ENCODE results near the gene DST.

The DST gene

GRCh38 chr6:56556751-56557540 lies 85.7 kb downstream of the DST start:
- Histone ChIP-seq H3K4me3 (ENCODE audit: insufficient read depth, low read depth, low read length, poor library complexity, severe bottlenecking) (no peak overlapping the region), H3K27me3 (replicated peaks; ENCODE audit: control insufficient read depth, insufficient read depth, low read length, poor library complexity, severe bottlenecking) (no peaks in the 10 kb centered on the region), H3K4me1 (ENCODE audit: control insufficient read depth, insufficient read depth, low read length, poor library complexity, severe bottlenecking) (no peaks in the 10 kb centered on the region), H3K27ac (ENCODE audit: insufficient read depth, low read length, poor library complexity, severe bottlenecking) (no peak overlapping the region), H3K36me3 (ENCODE audit: control insufficient read depth, insufficient read depth, low read length) (no peaks in the 10 kb centered on the region), H3K9me3 (ENCODE audit: control insufficient read depth, low read length) (no peaks in the 10 kb centered on the region)
- DNase-seq: no peak

GRCh38 chr6:56555438-56555872 lies 87.2 kb downstream of the DST start:
- no peaks in the 10 kb centered on the region for H3K4me1 ChIP-seq (ENCODE audit: control insufficient read depth, insufficient read depth, low read length, poor library complexity, severe bottlenecking)
- H3K9me3 ChIP-seq (ENCODE audit: control insufficient read depth, low read length): no peaks in the 10 kb centered on the region
- H3K27ac ChIP-seq (ENCODE audit: insufficient read depth, low read length, poor library complexity, severe bottlenecking): no peak overlapping the region
- no peak overlapping the region for H3K4me3 ChIP-seq (ENCODE audit: insufficient read depth, low read depth, low read length, poor library complexity, severe bottlenecking)
- DNase-seq: no peak
- H3K27me3 ChIP-seq (replicated peaks; ENCODE audit: control insufficient read depth, insufficient read depth, low read length, poor library complexity, severe bottlenecking): no peaks in the 10 kb centered on the region
- no peaks in the 10 kb centered on the region for H3K36me3 ChIP-seq (ENCODE audit: control insufficient read depth, insufficient read depth, low read length)

- no peak overlapping the region for H3K4me3 ChIP-seq (ENCODE audit: insufficient read depth, low read depth, low read length, poor library complexity, severe bottlenecking)
- no peaks in the 10 kb centered on the region for H3K9me3 ChIP-seq (ENCODE audit: control insufficient read depth, low read length)
- H3K36me3 ChIP-seq (ENCODE audit: control insufficient read depth, insufficient read depth, low read length): no peaks in the 10 kb centered on the region
- no peaks in the 10 kb centered on the region for H3K27me3 ChIP-seq (replicated peaks; ENCODE audit: control insufficient read depth, insufficient read depth, low read length, poor library complexity, severe bottlenecking)
- no peaks in the 10 kb centered on the region for H3K4me1 ChIP-seq (ENCODE audit: control insufficient read depth, insufficient read depth, low read length, poor library complexity, severe bottlenecking)
- no peak for DNase-seq
- no peak overlapping the region for H3K27ac ChIP-seq (ENCODE audit: insufficient read depth, low read length, poor library complexity, severe bottlenecking)
Observed at GRCh38 chr6:56552187-56553130, 90.2 kb downstream of the DST start.

- no peaks in the 10 kb centered on the region for H3K4me1 ChIP-seq (ENCODE audit: control insufficient read depth, insufficient read depth, low read length, poor library complexity, severe bottlenecking)
Observed at GRCh38 chr6:56551409-56552120, 91.1 kb downstream of the DST start.

GRCh38 chr6:56550301-56550700 lies 92.4 kb downstream of the DST start:
- Histone ChIP-seq H3K4me1 (ENCODE audit: control insufficient read depth, insufficient read depth, low read length, poor library complexity, severe bottlenecking) (no peaks in the 10 kb centered on the region), H3K27me3 (replicated peaks; ENCODE audit: control insufficient read depth, insufficient read depth, low read length, poor library complexity, severe bottlenecking) (no peaks in the 10 kb centered on the region), H3K9me3 (ENCODE audit: control insufficient read depth, low read length) (no peaks in the 10 kb centered on the region), H3K27ac (ENCODE audit: insufficient read depth, low read length, poor library complexity, severe bottlenecking) (no peak overlapping the region), H3K36me3 (ENCODE audit: control insufficient read depth, insufficient read depth, low read length) (no peaks in the 10 kb centered on the region), H3K4me3 (ENCODE audit: insufficient read depth, low read depth, low read length, poor library complexity, severe bottlenecking) (no peak overlapping the region)
- DNase-seq: no peak

More at GRCh38 chr6:56551409-56552120, 91.1 kb downstream of the DST start:
- H3K27ac ChIP-seq (ENCODE audit: insufficient read depth, low read length, poor library complexity, severe bottlenecking): no peak overlapping the region
- no peak overlapping the region for H3K4me3 ChIP-seq (ENCODE audit: insufficient read depth, low read depth, low read length, poor library complexity, severe bottlenecking)
- no peaks in the 10 kb centered on the region for H3K36me3 ChIP-seq (ENCODE audit: control insufficient read depth, insufficient read depth, low read length)
- DNase-seq: no peak
- no peaks in the 10 kb centered on the region for H3K27me3 ChIP-seq (replicated peaks; ENCODE audit: control insufficient read depth, insufficient read depth, low read length, poor library complexity, severe bottlenecking)
- H3K9me3 ChIP-seq (ENCODE audit: control insufficient read depth, low read length): no peaks in the 10 kb centered on the region

- H3K4me1 ChIP-seq (ENCODE audit: control insufficient read depth, insufficient read depth, low read length, poor library complexity, severe bottlenecking): no peaks in the 10 kb centered on the region
- H3K27me3 ChIP-seq (replicated peaks; ENCODE audit: control insufficient read depth, insufficient read depth, low read length, poor library complexity, severe bottlenecking): no peaks in the 10 kb centered on the region
- DNase-seq: no peak
- no peak overlapping the region for H3K27ac ChIP-seq (ENCODE audit: insufficient read depth, low read length, poor library complexity, severe bottlenecking)
- no peak overlapping the region for H3K4me3 ChIP-seq (ENCODE audit: insufficient read depth, low read depth, low read length, poor library complexity, severe bottlenecking)
- no peaks in the 10 kb centered on the region for H3K9me3 ChIP-seq (ENCODE audit: control insufficient read depth, low read length)
- H3K36me3 ChIP-seq (ENCODE audit: control insufficient read depth, insufficient read depth, low read length): no peaks in the 10 kb centered on the region
Observed at GRCh38 chr6:56549014-56549413, 93.7 kb downstream of the DST start.

- no peaks in the 10 kb centered on the region for H3K27me3 ChIP-seq (replicated peaks; ENCODE audit: control insufficient read depth, insufficient read depth, low read length, poor library complexity, severe bottlenecking)
- no peaks in the 10 kb centered on the region for H3K9me3 ChIP-seq (ENCODE audit: control insufficient read depth, low read length)
- H3K4me1 ChIP-seq (ENCODE audit: control insufficient read depth, insufficient read depth, low read length, poor library complexity, severe bottlenecking): no peaks in the 10 kb centered on the region
- DNase-seq: no peak
- no peak overlapping the region for H3K4me3 ChIP-seq (ENCODE audit: insufficient read depth, low read depth, low read length, poor library complexity, severe bottlenecking)
- H3K36me3 ChIP-seq (ENCODE audit: control insufficient read depth, insufficient read depth, low read length): no peaks in the 10 kb centered on the region
- H3K27ac ChIP-seq (ENCODE audit: insufficient read depth, low read length, poor library complexity, severe bottlenecking): no peak overlapping the region
Observed at GRCh38 chr6:56547687-56548086, 95.0 kb downstream of the DST start.

- Histone ChIP-seq H3K4me1 (ENCODE audit: control insufficient read depth, insufficient read depth, low read length, poor library complexity, severe bottlenecking) (peaks cover 5% of the 10 kb centered on the region), H3K27me3 (replicated peaks; ENCODE audit: control insufficient read depth, insufficient read depth, low read length, poor library complexity, severe bottlenecking) (no peaks in the 10 kb centered on the region), H3K4me3 (ENCODE audit: insufficient read depth, low read depth, low read length, poor library complexity, severe bottlenecking) (peak overlapping the region; percentile 75), H3K27ac (ENCODE audit: insufficient read depth, low read length, poor library complexity, severe bottlenecking) (peak overlapping the region; percentile 16), H3K9me3 (ENCODE audit: control insufficient read depth, low read length) (no peaks in the 10 kb centered on the region), H3K36me3 (ENCODE audit: control insufficient read depth, insufficient read depth, low read length) (no peaks in the 10 kb centered on the region)
- DNase-seq: peak; percentile 11 to 15 (median 12)
Observed at GRCh38 chr6:56542364-56543331, 100.0 kb downstream of the DST start.

- Histone ChIP-seq H3K4me1 (ENCODE audit: control insufficient read depth, insufficient read depth, low read length, poor library complexity, severe bottlenecking) (peaks cover 5% of the 10 kb centered on the region), H3K27ac (ENCODE audit: insufficient read depth, low read length, poor library complexity, severe bottlenecking) (no peak overlapping the region), H3K36me3 (ENCODE audit: control insufficient read depth, insufficient read depth, low read length) (no peaks in the 10 kb centered on the region), H3K27me3 (replicated peaks; ENCODE audit: control insufficient read depth, insufficient read depth, low read length, poor library complexity, severe bottlenecking) (no peaks in the 10 kb centered on the region), H3K4me3 (ENCODE audit: insufficient read depth, low read depth, low read length, poor library complexity, severe bottlenecking) (no peak overlapping the region), H3K9me3 (ENCODE audit: control insufficient read depth, low read length) (no peaks in the 10 kb centered on the region)
- DNase-seq: no peak
Observed at GRCh38 chr6:56541741-56542360, 100.8 kb downstream of the DST start.

Measured in effector memory CD4-positive, alpha-beta T cell (primary cell).